Measurements from ENCODE around the gene ARFRP1. TPM values are rescaled to one million over a fixed set of nuclear protein-coding genes. Genes with fewer than 3 reads are reported as not detected.
A peak's percentile ranks its signal among the peaks of the same experiment; 100 is the strongest.

ARFRP1 gene
- total RNA-seq, 4 donors from 2014 or later: 46.2 to 75.4 (median 56.2) TPM

DNA sequence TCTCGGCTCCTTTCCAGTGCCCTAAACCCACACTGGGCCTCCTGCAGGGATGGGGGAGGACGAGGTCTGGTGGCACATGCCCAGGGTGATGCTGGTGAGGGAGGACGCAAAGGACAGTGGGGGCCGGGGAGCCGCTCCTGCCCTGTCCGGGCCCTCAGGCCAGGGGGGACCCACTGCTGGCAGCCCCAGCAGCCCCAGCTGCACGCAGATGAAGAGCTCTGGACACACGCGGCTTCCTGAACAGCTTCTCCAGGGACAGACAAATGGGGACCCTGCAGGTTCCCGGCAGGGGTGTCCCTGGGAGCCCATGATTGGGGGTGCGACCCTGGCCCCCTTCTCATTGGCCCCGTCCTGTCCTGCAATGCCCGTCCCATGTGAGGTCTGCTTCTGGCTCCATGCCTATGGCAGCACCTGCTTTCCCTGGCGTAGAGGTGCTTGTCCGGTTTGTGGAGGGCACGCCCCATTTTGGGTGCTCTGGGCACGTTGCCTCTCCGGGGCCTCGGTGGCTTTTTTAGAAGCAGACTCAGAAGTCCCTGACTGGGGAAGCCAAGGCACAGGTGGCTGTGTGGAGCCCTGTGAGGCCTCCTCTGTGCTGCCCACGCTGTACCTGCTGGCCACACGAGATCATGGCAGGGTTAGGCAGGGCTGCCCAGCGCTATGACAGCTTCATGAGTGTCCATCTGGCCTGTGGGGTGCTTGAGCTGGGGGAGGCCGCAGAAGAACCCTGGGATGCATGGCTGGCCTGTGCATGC, 26.7 kb downstream of the ARFRP1 start:
- peak overlapping the region in 2 of 4 donors; percentile 78 to 84 for H3K27ac ChIP-seq
- intact Hi-C loops (cut with DNase I; ENCODE audit: low total_unique reads): no loop called here
- in situ Hi-C loops (cut with MboI; ENCODE audit: low pct_ligation_motif_present in 1 of 4, low pct_unique_long_range_greater_than_20kb in 1 of 4, low sequenced_read_pairs in 3 of 4): no loop called here
- 90% methylated on average over 23 of the region's 23 CpGs; no CpG with 5 or more reads in 1 of the 2 donors for WGBS, 2 donors (ENCODE audit: low coverage in 1 of 2)
- H3K27me3 ChIP-seq: no peaks in the 10 kb centered on the region
- no peak for DNase-seq
- TF ChIP-seq POLR2AphosphoS5 (IDR thresholded peaks at IDR 0.05): no peak
- TF ChIP-seq, protein P1, sequence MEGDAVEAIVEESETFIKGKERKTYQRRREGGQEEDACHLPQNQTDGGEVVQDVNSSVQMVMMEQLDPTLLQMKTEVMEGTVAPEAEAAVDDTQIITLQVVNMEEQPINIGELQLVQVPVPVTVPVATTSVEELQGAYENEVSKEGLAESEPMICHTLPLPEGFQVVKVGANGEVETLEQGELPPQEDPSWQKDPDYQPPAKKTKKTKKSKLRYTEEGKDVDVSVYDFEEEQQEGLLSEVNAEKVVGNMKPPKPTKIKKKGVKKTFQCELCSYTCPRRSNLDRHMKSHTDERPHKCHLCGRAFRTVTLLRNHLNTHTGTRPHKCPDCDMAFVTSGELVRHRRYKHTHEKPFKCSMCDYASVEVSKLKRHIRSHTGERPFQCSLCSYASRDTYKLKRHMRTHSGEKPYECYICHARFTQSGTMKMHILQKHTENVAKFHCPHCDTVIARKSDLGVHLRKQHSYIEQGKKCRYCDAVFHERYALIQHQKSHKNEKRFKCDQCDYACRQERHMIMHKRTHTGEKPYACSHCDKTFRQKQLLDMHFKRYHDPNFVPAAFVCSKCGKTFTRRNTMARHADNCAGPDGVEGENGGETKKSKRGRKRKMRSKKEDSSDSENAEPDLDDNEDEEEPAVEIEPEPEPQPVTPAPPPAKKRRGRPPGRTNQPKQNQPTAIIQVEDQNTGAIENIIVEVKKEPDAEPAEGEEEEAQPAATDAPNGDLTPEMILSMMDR (IDR thresholded peaks at IDR 0.05): no peak
- no peak overlapping the region for H3K4me3 ChIP-seq
- no peaks in the 10 kb centered on the region for H3K9me3 ChIP-seq
- H3K36me3 ChIP-seq: no peaks in the 10 kb centered on the region
- peaks cover 0 to 15% (median 11%) of the 10 kb centered on the region in 4 donors for H3K4me1 ChIP-seq

- no peak overlapping the region for H3K4me3 ChIP-seq
- TF ChIP-seq POLR2A (IDR thresholded peaks at IDR 0.05) (no peak), EP300 (IDR thresholded peaks at IDR 0.05; ENCODE audit: low read depth) (no peak), POLR2AphosphoS5 (IDR thresholded peaks at IDR 0.05) (no peak)
- TF ChIP-seq, protein P1 (IDR thresholded peaks at IDR 0.05): no peak
- in situ Hi-C loops (cut with MboI; ENCODE audit: low pct_ligation_motif_present in 1 of 4, low pct_unique_long_range_greater_than_20kb in 1 of 4, low sequenced_read_pairs in 3 of 4): no loop called here
- H3K27me3 ChIP-seq: no peaks in the 10 kb centered on the region
- no peaks in the 10 kb centered on the region for H3K9me3 ChIP-seq
- intact Hi-C loops (cut with DNase I; ENCODE audit: low total_unique reads): no loop called here
- H3K4me1 ChIP-seq: peaks cover 0 to 14% (median 8%) of the 10 kb centered on the region in 4 donors
- no peak for DNase-seq
- H3K27ac ChIP-seq: no peak overlapping the region
- H3K36me3 ChIP-seq: no peaks in the 10 kb centered on the region
- 99% methylated on average over 12 of the region's 13 CpGs; no CpG with 5 or more reads in 1 of the 2 donors for WGBS, 2 donors (ENCODE audit: low coverage in 1 of 2)
These were observed 27.3 kb downstream of the ARFRP1 start for GRCh38 chr20:63680427-63680826.

GRCh38 chr20:63679799-63680305, 27.9 kb downstream of the ARFRP1 start:
- Histone ChIP-seq H3K36me3 (no peaks in the 10 kb centered on the region), H3K4me3 (no peak overlapping the region), H3K27ac (no peak overlapping the region), H3K4me1 (peaks cover 0 to 14% (median 8%) of the 10 kb centered on the region in 4 donors), H3K9me3 (no peaks in the 10 kb centered on the region), H3K27me3 (no peaks in the 10 kb centered on the region)
- 90 to 100% methylated on average over 1 to 19 of the region's 19 CpGs for WGBS, 2 donors (ENCODE audit: low coverage in 1 of 2)
- no peak for DNase-seq
- intact Hi-C loops (cut with DNase I; ENCODE audit: low total_unique reads) (no loop called here), in situ Hi-C loops (cut with MboI; ENCODE audit: low pct_ligation_motif_present in 1 of 4, low pct_unique_long_range_greater_than_20kb in 1 of 4, low sequenced_read_pairs in 3 of 4) (no loop called here)
- no peak for TF ChIP-seq EP300 (IDR thresholded peaks at IDR 0.05; ENCODE audit: low read depth)
- TF ChIP-seq, protein P1 (IDR thresholded peaks at IDR 0.05): no peak
- no peak for TF ChIP-seq POLR2A (IDR thresholded peaks at IDR 0.05)
- no peak for TF ChIP-seq POLR2AphosphoS5 (IDR thresholded peaks at IDR 0.05)

- H3K27ac ChIP-seq: no peak overlapping the region
- no peaks in the 10 kb centered on the region for H3K9me3 ChIP-seq
- DNase-seq: no peak
- intact Hi-C loops (cut with DNase I; ENCODE audit: low total_unique reads): no loop called here
- H3K4me1 ChIP-seq: peaks cover 0 to 14% (median 8%) of the 10 kb centered on the region in 4 donors
- 88% methylated on average over 36 of the region's 38 CpGs; no CpG with 5 or more reads in 1 of the 2 donors for WGBS, 2 donors (ENCODE audit: low coverage in 1 of 2)
- TF ChIP-seq, protein P1 (IDR thresholded peaks at IDR 0.05): no peak
- H3K4me3 ChIP-seq: no peak overlapping the region
- H3K27me3 ChIP-seq: no peaks in the 10 kb centered on the region
- in situ Hi-C loops (cut with MboI; ENCODE audit: low pct_ligation_motif_present in 1 of 4, low pct_unique_long_range_greater_than_20kb in 1 of 4, low sequenced_read_pairs in 3 of 4): no loop called here
- no peaks in the 10 kb centered on the region for H3K36me3 ChIP-seq
These were observed 28.9 kb downstream of the ARFRP1 start for GRCh38 chr20:63678667-63679465.

Data from transverse colon (tissue), 4 donors.